ENCODE results near the gene LRRC42.

GRCh38 chr1:53936430-53936829 is 9.7 kb upstream of the LRRC42 start:
- TF ChIP-seq POLR2A (IDR thresholded peaks at IDR 0.05; ENCODE audit: low read depth, low read length) = no peak
- no peak for TF ChIP-seq RBBP5 (conservative IDR thresholded peaks at IDR 0.05)
- no peak for TF ChIP-seq POLR2AphosphoS5 (IDR thresholded peaks at IDR 0.05; ENCODE audit: low read length)
- no peak for TF ChIP-seq PBX3 (IDR thresholded peaks at IDR 0.05; ENCODE audit: insufficient replicate concordance, low read depth, low read length)
- no peak for TF ChIP-seq EZH2 (IDR thresholded peaks at IDR 0.05; ENCODE audit: borderline replicate concordance, control insufficient read depth, low read depth, low read length)
- TF ChIP-seq REST (IDR thresholded peaks at IDR 0.05; ENCODE audit: low read depth, low read length) = no peak
- no peak for TF ChIP-seq JUND (IDR thresholded peaks at IDR 0.05; ENCODE audit: low read depth, low read length)
- TF ChIP-seq CBFB (IDR thresholded peaks at IDR 0.05; ENCODE audit: low read depth) = no peak
